HEK293 (cell line): Measurements from ENCODE around the gene A1CF.

Experiments
- CTCF ChIA-PET: fragments of 350-600 bp; formaldehyde crosslinking; extraction: SDS; loops from one replicate; lab custom pipeline; 2021; ENCODE audit warnings: antibody characterized with exemption; lab: Yijun Ruan, JAX
- POLR2A ChIA-PET: fragments of 300-600 bp; formaldehyde crosslinking; extraction: SDS; loops from one replicate; lab custom pipeline; 2020; ENCODE audit warnings: antibody characterized with exemption, inconsistent platforms; lab: Yijun Ruan, JAX
- H3K27ac ChIP-seq: fragments of 200-500 bp; sonication (Bioruptor generic); 2 replicates; pipeline ENCODE4 v1.5.1; 2014; ENCODE audit warnings: low read depth, low read length, control low read depth, inconsistent platforms; ENCODE audit errors: extremely low read depth
- H3K36me3 ChIP-seq, 2 experiments: fragments of 200-500 bp in 1 of 2; sonication (Bioruptor generic) in 1 of 2; 1 replicate in 1 of 2; 2 replicates in 1 of 2; pipeline ENCODE4 v1.5.1; 2014 to 2017; ENCODE audit warnings: inconsistent platforms in 2 of 2, low read length in 2 of 2; ENCODE audit not compliant: control insufficient read depth in 2 of 2, insufficient read depth in 1 of 2
- H3K4me1 ChIP-seq: fragments of 200-500 bp; sonication (Bioruptor generic); 2 replicates; pipeline ENCODE4 v1.5.1; 2014; ENCODE audit warnings: mild to moderate bottlenecking, low read length, inconsistent platforms; ENCODE audit not compliant: control insufficient read depth, insufficient read depth
- H3K4me3 ChIP-seq: 2 replicates; pipeline ENCODE4 v1.5.1; 2011; ENCODE audit warnings: low read depth, mild to moderate bottlenecking, control low read depth, low read length, moderate library complexity
- H3K9me3 ChIP-seq: fragments of 200-500 bp; sonication (Bioruptor generic); 2 replicates; pipeline ENCODE4 v1.5.1; 2014; ENCODE audit warnings: low read depth, low read length, inconsistent platforms; ENCODE audit not compliant: control insufficient read depth, insufficient read depth
- IKZF3 ChIP-seq: fragments of 450-650 bp; IDR thresholded peaks from 2 replicates; pipeline ENCODE4 v1.5.0; 2018; ENCODE audit warnings: missing biosample characterization, mild to moderate bottlenecking, missing genetic modification characterization, moderate library complexity
- KLF1 ChIP-seq: fragments of 450-650 bp; formaldehyde crosslinking; IDR thresholded peaks from 2 replicates; pipeline ENCODE4 v1.5.1; 2016; ENCODE audit warnings: missing biosample characterization, missing genetic modification characterization
- OVOL3 ChIP-seq: fragments of 450-650 bp; formaldehyde crosslinking; IDR thresholded peaks from 2 replicates; pipeline ENCODE4 v1.5.1; 2016; ENCODE audit warnings: missing biosample characterization, missing genetic modification characterization
- SP3 ChIP-seq: fragments of 450-650 bp; formaldehyde crosslinking; IDR thresholded peaks from 2 replicates; pipeline ENCODE4 v1.5.1; 2016; ENCODE audit warnings: missing biosample characterization, missing genetic modification characterization
- ZBTB1 ChIP-seq: fragments of 450-650 bp; formaldehyde crosslinking; IDR thresholded peaks from 2 replicates; pipeline ENCODE4 v1.5.1; 2016; ENCODE audit warnings: missing biosample characterization, missing genetic modification characterization
- ZBTB48 ChIP-seq: fragments of 450-650 bp; formaldehyde crosslinking; IDR thresholded peaks from 2 replicates; pipeline ENCODE4 v1.5.1; 2016; ENCODE audit warnings: missing biosample characterization, missing genetic modification characterization
- ZNF184 ChIP-seq: fragments of 450-650 bp; IDR thresholded peaks from 2 replicates; pipeline ENCODE4 v1.5.1; 2018; ENCODE audit warnings: missing biosample characterization, mild to moderate bottlenecking, missing genetic modification characterization
- ZNF202 ChIP-seq: fragments of 450-650 bp; formaldehyde crosslinking; IDR thresholded peaks from 2 replicates; pipeline ENCODE4 v1.5.1; 2016; ENCODE audit warnings: missing biosample characterization, missing genetic modification characterization, borderline replicate concordance
- ZNF248 ChIP-seq: fragments of 450-650 bp; formaldehyde crosslinking; IDR thresholded peaks from 2 replicates; pipeline ENCODE4 v1.5.1; 2017; ENCODE audit warnings: missing biosample characterization, missing genetic modification characterization
- ZNF335 ChIP-seq: fragments of 450-650 bp; formaldehyde crosslinking; conservative IDR thresholded peaks from 2 replicates; pipeline ENCODE4 v1.5.1; 2016; ENCODE audit warnings: missing biosample characterization, missing genetic modification characterization
- ZNF394 ChIP-seq: fragments of 450-650 bp; formaldehyde crosslinking; IDR thresholded peaks from 2 replicates; pipeline ENCODE4 v1.5.1; 2016; ENCODE audit warnings: missing biosample characterization, missing genetic modification characterization, mild to moderate bottlenecking, moderate library complexity, borderline replicate concordance
- ZNF473 ChIP-seq: fragments of 450-650 bp; formaldehyde crosslinking; IDR thresholded peaks from 2 replicates; pipeline ENCODE4 v1.5.1; 2017; ENCODE audit warnings: missing biosample characterization, missing genetic modification characterization
- ZNF555 ChIP-seq: fragments of 450-650 bp; formaldehyde crosslinking; conservative IDR thresholded peaks from 2 replicates; pipeline ENCODE4 v1.5.1; 2017; ENCODE audit warnings: missing biosample characterization, mild to moderate bottlenecking, missing genetic modification characterization, inconsistent platforms
- ZNF561 ChIP-seq: fragments of 450-650 bp; IDR thresholded peaks from 2 replicates; pipeline ENCODE4 v1.5.1; 2018; ENCODE audit warnings: missing biosample characterization, missing genetic modification characterization, borderline replicate concordance
- ZNF600 ChIP-seq: fragments of 450-650 bp; formaldehyde crosslinking; IDR thresholded peaks from 2 replicates; pipeline ENCODE4 v1.5.1; 2016; ENCODE audit warnings: missing biosample characterization, missing genetic modification characterization
- ZNF610 ChIP-seq: fragments of 450-650 bp; formaldehyde crosslinking; IDR thresholded peaks from 2 replicates; pipeline ENCODE4 v1.5.1; 2016; ENCODE audit warnings: missing biosample characterization, missing genetic modification characterization, borderline replicate concordance
- ZNF623 ChIP-seq: fragments of 450-650 bp; formaldehyde crosslinking; IDR thresholded peaks from 2 replicates; pipeline ENCODE4 v1.5.1; 2016; ENCODE audit warnings: missing biosample characterization, missing genetic modification characterization
- ZSCAN23 ChIP-seq: fragments of 450-650 bp; formaldehyde crosslinking; IDR thresholded peaks from 2 replicates; pipeline ENCODE4 v1.5.1; 2016; ENCODE audit warnings: missing biosample characterization, missing genetic modification characterization
- TF ChIP-seq, protein P1 (sequence below): fragments of 450-650 bp; formaldehyde crosslinking; IDR thresholded peaks from 2 replicates; pipeline ENCODE4 v1.5.1; 2017; ENCODE audit warnings: missing biosample characterization, missing genetic modification characterization
- TF ChIP-seq, protein P2 (sequence below): fragments of 450-650 bp; IDR thresholded peaks from 2 replicates; pipeline ENCODE4 v1.5.1; 2018; ENCODE audit warnings: missing biosample characterization, mild to moderate bottlenecking, missing genetic modification characterization
- TF ChIP-seq, protein P3 (sequence below): fragments of 450-650 bp; formaldehyde crosslinking; optimal IDR thresholded peaks from 2 replicates; pipeline ENCODE3; 2016; ENCODE audit warnings: missing biosample characterization, mild to moderate bottlenecking, missing genetic modification characterization
- TF ChIP-seq, protein P4 (sequence below): fragments of 450-650 bp; formaldehyde crosslinking; IDR thresholded peaks from 2 replicates; pipeline ENCODE4 v1.5.1; 2016; ENCODE audit warnings: missing biosample characterization, missing genetic modification characterization
- TF ChIP-seq, protein P5 (sequence below): fragments of 450-650 bp; IDR thresholded peaks from 2 replicates; pipeline ENCODE4 v1.5.1; 2018; ENCODE audit warnings: missing biosample characterization, missing genetic modification characterization

A1CF gene

DNA sequence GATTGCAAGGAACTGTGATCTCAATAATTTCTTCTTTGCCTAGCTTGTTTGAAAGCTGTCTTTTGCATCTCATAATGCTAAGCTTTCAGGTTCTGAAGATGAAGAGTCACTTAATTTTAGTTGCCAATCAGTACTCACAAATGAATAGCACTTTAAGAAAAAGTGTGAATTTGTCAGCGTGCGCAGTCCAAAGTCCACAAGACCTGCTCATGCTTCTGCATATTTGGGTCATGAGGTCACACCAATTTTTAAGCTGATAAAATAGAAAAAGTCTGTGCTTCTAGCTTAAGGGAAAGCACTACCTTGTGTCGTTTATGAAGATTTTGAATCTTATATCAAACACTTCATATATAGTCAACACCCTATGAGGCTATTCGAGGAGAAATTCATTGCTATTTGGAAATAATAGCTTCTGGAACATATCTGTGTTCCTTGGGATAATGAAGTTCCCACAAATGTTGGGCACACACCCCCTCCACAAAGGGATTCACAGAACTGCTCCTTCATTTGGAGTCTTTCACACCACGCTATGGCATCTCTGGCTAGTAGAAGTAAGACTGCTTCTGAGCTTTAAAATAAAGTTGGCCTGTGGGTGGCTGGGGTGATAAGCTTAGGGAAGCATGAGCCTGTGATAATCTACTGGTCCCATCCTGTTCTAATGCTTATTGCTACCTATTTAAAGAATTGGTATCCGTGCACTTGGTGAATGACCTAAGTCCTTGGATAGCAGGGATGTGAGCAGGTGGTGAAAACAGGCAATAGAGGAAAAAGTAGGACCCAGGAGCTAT is 33.3 kb downstream of the A1CF start:
- CTCF ChIA-PET = interaction anchor here (0.7 kb wide), 1 partner anchor 15 kb away, joined by 5 read pairs; no protein-coding TSS in a partner anchor
- H3K4me1 ChIP-seq = no peaks in the 10 kb centered on the region

DNA sequence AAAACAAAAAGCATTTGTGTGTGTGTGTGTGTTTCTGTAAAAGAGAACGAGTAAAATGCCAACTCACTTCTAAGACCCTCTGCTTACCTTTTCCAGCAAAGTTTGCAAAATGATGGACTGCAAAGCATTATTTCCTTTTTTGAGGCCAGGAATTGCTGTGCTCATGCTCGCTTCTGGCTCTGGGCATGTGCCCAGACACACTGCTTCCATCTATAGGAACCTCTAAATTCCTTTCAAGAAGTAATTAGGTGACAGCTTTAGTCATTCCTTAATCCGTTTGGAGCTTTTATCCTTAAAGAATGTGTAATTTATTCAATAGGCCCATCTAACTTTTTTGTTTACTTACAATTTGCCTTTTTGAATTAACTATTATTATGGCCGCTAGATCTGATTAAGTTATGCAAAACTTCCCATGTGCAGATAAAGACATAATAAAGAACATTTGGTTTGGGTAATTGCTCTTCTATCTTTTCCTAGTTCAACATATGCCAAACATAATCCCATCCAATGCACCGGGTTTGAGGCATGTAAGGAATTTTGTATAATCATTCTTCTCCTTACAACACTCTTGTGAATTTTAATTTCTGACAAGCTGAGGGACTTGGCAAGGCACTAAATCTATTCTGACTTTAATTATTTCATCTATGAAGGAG is 34.7 kb downstream of the A1CF start:
- H3K27ac ChIP-seq = no peak overlapping the region
- ChIA-PET CTCF (interaction anchor here (0.7 kb wide), 1 partner anchor 215 kb away, joined by 3 read pairs; no protein-coding TSS in a partner anchor), POLR2A (no interaction called here)
- no peaks in the 10 kb centered on the region for H3K4me1 ChIP-seq
- no peaks in the 10 kb centered on the region for H3K36me3 ChIP-seq
- no peak overlapping the region for H3K4me3 ChIP-seq
- TF ChIP-seq ZNF623 (tag by site-specific recombination) (no peak), ZNF561 (tag by site-specific recombination) (no peak)
- TF ChIP-seq, protein P1, sequence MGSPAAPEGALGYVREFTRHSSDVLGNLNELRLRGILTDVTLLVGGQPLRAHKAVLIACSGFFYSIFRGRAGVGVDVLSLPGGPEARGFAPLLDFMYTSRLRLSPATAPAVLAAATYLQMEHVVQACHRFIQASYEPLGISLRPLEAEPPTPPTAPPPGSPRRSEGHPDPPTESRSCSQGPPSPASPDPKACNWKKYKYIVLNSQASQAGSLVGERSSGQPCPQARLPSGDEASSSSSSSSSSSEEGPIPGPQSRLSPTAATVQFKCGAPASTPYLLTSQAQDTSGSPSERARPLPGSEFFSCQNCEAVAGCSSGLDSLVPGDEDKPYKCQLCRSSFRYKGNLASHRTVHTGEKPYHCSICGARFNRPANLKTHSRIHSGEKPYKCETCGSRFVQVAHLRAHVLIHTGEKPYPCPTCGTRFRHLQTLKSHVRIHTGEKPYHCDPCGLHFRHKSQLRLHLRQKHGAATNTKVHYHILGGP = no peak
- no peaks in the 10 kb centered on the region for H3K9me3 ChIP-seq

More for the DNA sequence above, 33.3 kb downstream of the A1CF start:
- Histone ChIP-seq H3K4me3 (no peak overlapping the region), H3K27ac (no peak overlapping the region), H3K9me3 (no peaks in the 10 kb centered on the region), H3K36me3 (no peaks in the 10 kb centered on the region)
- POLR2A ChIA-PET = no interaction called here
- no peak for TF ChIP-seq ZBTB1 (tag by site-specific recombination)
- no peak for TF ChIP-seq ZNF202 (tag by site-specific recombination)
- TF ChIP-seq OVOL3 (tag by site-specific recombination) = no peak
- TF ChIP-seq SP3 = no peak
- TF ChIP-seq, protein P2, sequence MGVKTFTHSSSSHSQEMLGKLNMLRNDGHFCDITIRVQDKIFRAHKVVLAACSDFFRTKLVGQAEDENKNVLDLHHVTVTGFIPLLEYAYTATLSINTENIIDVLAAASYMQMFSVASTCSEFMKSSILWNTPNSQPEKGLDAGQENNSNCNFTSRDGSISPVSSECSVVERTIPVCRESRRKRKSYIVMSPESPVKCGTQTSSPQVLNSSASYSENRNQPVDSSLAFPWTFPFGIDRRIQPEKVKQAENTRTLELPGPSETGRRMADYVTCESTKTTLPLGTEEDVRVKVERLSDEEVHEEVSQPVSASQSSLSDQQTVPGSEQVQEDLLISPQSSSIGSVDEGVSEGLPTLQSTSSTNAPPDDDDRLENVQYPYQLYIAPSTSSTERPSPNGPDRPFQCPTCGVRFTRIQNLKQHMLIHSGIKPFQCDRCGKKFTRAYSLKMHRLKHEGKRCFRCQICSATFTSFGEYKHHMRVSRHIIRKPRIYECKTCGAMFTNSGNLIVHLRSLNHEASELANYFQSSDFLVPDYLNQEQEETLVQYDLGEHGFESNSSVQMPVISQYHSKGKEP = no peak
- TF ChIP-seq ZNF600 = no peak
- TF ChIP-seq ZNF394 (tag by site-specific recombination) = no peak
- TF ChIP-seq, protein P3, sequence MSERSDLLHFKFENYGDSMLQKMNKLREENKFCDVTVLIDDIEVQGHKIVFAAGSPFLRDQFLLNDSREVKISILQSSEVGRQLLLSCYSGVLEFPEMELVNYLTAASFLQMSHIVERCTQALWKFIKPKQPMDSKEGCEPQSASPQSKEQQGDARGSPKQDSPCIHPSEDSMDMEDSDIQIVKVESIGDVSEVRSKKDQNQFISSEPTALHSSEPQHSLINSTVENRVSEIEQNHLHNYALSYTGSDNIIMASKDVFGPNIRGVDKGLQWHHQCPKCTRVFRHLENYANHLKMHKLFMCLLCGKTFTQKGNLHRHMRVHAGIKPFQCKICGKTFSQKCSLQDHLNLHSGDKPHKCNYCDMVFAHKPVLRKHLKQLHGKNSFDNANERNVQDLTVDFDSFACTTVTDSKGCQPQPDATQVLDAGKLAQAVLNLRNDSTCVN (tag by site-specific recombination) = no peak
- TF ChIP-seq ZNF555 (tag by site-specific recombination) = no peak
- TF ChIP-seq ZNF473 (tag by site-specific recombination) = no peak
- no peak for TF ChIP-seq ZSCAN23 (tag by site-specific recombination)
- TF ChIP-seq, protein P4, sequence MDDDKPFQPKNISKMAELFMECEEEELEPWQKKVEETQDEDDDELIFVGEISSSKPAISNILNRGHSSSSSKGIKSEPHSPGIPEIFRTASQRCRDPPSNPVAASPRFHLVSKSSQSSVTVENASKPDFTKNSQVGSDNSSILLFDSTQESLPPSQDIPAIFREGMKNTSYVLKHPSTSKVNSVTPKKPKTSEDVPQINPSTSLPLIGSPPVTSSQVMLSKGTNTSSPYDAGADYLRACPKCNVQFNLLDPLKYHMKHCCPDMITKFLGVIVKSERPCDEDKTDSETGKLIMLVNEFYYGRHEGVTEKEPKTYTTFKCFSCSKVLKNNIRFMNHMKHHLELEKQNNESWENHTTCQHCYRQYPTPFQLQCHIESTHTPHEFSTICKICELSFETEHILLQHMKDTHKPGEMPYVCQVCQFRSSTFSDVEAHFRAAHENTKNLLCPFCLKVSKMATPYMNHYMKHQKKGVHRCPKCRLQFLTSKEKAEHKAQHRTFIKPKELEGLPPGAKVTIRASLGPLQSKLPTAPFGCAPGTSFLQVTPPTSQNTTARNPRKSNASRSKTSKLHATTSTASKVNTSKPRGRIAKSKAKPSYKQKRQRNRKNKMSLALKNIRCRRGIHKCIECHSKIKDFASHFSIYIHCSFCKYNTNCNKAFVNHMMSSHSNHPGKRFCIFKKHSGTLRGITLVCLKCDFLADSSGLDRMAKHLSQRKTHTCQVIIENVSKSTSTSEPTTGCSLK (tag by site-specific recombination) = no peak
- no peak for TF ChIP-seq ZNF248
- TF ChIP-seq ZNF610 = no peak
- no peak for TF ChIP-seq KLF1 (tag by site-specific recombination)
- TF ChIP-seq, protein P5, sequence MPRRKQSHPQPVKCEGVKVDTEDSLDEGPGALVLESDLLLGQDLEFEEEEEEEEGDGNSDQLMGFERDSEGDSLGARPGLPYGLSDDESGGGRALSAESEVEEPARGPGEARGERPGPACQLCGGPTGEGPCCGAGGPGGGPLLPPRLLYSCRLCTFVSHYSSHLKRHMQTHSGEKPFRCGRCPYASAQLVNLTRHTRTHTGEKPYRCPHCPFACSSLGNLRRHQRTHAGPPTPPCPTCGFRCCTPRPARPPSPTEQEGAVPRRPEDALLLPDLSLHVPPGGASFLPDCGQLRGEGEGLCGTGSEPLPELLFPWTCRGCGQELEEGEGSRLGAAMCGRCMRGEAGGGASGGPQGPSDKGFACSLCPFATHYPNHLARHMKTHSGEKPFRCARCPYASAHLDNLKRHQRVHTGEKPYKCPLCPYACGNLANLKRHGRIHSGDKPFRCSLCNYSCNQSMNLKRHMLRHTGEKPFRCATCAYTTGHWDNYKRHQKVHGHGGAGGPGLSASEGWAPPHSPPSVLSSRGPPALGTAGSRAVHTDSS = no peak
- no peak for TF ChIP-seq ZBTB48 (tag by site-specific recombination)
- no peak for TF ChIP-seq ZNF184 (tag by site-specific recombination)
- no peak for TF ChIP-seq ZNF335 (tag by site-specific recombination)
- TF ChIP-seq IKZF3 = no peak
